Activated T-cell treated with anti-CD3 and anti-CD28 coated beads, Interleukin-2, amount 50 U/mL, for 4 hours (primary cell): ENCODE measurements around the gene NUCB2. TPM values are rescaled to one million over a fixed set of nuclear protein-coding genes. Genes with fewer than 3 reads are reported as not detected.
A peak's percentile ranks its signal among the peaks of the same experiment; 100 is the strongest.
"Not testable (repeated sequence)": the region's sequence is repeated elsewhere in the genome, so short reads cannot be mapped to it uniquely, and the experiment has no call there.

Experiments
- ATAC-seq, 2 donors: fragments of 200-7000 bp; cut with Tn5 transposase; one replicate each; pipeline ENCODE4 v1.10.0; 2021
- DNase-seq: peaks from one replicate; pipeline ENCODE4 v3.0.0-alpha.2; 2020
- H3K27me3 Mint-ChIP-seq: one replicate; pipeline ENCODE4 v1.8.0; 2021; ENCODE audit warnings: low read depth, mixed read lengths
- H3K36me3 Mint-ChIP-seq: one replicate; pipeline ENCODE4 v1.8.0; 2022; ENCODE audit warnings: mixed read lengths; ENCODE audit not compliant: insufficient read depth
- H3K4me1 Mint-ChIP-seq: one replicate; pipeline ENCODE4 v1.8.0; 2021; ENCODE audit warnings: low read depth, mixed read lengths
- H3K4me3 Mint-ChIP-seq: one replicate; pipeline ENCODE4 v1.8.0; 2021; ENCODE audit warnings: mild to moderate bottlenecking, moderate library complexity, mixed read lengths
- H3K9me3 Mint-ChIP-seq: one replicate; pipeline ENCODE4 v1.8.0; 2021; ENCODE audit warnings: mixed read lengths
- total RNA-seq, 3 donors: library from RNA; stranded (reverse); gene quantifications; one replicate each; pipeline ENCODE4 v1.2.1, GENCODE V29; 2021

The NUCB2 gene
- total RNA-seq: 10 to 100 TPM; 18.5 to 22.3 (median 19.6) TPM

GRCh38 chr11:17276236-17277023 lies at the start of gene NUCB2:
TSS of gene NUCB2 (plus strand) at chr11:17276739. CDS start at chr11:17295324, 18,585 bp downstream.
- H3K36me3 Mint-ChIP-seq: no peaks in the 10 kb centered on the region
- H3K9me3 Mint-ChIP-seq: no peaks in the 10 kb centered on the region
- peak within 1 kb of the TSS; percentile 81 for H3K4me3 Mint-ChIP-seq
- no peaks in the 10 kb centered on the region for H3K27me3 Mint-ChIP-seq
- peak; percentile 96 to 97 for ATAC-seq
- H3K4me1 Mint-ChIP-seq: peaks cover 37% of the 10 kb centered on the region
- peak; percentile 95 for DNase-seq

DNA sequence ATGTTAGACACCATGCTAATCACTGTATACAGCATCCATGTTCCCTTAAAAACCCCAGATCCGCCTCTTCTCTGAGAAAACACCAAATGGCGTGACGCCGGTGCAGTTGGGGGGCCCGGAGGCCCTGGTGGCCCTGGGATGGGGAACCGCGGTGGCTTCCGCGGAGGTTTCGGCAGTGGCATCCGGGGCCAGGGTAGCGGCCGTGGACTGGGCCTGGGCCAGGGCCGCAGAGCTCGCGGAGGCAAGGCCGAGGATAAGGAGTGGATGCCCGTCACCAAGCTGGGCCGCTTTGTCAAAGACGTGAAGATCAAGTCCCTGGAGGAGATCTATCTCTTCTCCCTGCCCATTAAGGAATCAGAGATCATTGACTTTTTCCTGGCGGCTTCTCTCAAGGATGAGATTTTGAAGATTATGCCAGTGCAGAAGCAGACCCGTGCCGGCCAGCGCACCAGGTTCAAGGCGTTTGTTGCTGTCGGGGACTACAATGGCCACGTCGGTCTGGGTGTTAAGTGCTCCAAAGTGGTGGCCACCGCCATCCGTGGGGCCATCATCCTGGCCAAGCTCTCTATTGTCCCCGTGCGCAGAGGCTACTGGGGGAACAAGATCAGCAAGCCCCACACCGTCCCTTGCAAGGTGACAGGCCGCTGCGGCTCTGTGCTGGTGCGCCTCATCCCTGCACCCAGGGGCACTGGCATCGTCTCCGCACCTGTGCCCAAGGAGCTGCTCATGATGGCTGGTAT lies 48.2 kb upstream of the NUCB2 start:
- not testable (repeated sequence) for H3K27me3 Mint-ChIP-seq, H3K36me3 Mint-ChIP-seq, ATAC-seq, DNase-seq, H3K9me3 Mint-ChIP-seq, H3K4me3 Mint-ChIP-seq
- H3K4me1 Mint-ChIP-seq: peaks cover 14% of the 10 kb centered on the region

GRCh38 chr11:17229481-17230152 lies 46.9 kb upstream of the NUCB2 start:
- Mint-ChIP-seq H3K4me1 (peaks cover 14% of the 10 kb centered on the region), H3K9me3 (no peaks in the 10 kb centered on the region), H3K4me3 (no peak overlapping the region), H3K36me3 (no peaks in the 10 kb centered on the region), H3K27me3 (peaks cover 7% of the 10 kb centered on the region)
- ATAC-seq (no peak), DNase-seq (no peak)

GRCh38 chr11:17230867-17231851 lies 45.4 kb upstream of the NUCB2 start:
- ATAC-seq (peak; percentile 93 to 94), DNase-seq (no peak)
- Mint-ChIP-seq H3K27me3 (peaks cover 7% of the 10 kb centered on the region), H3K36me3 (no peaks in the 10 kb centered on the region), H3K4me3 (no peak overlapping the region), H3K9me3 (no peaks in the 10 kb centered on the region), H3K4me1 (peaks cover 14% of the 10 kb centered on the region)

- Mint-ChIP-seq H3K36me3 (no peaks in the 10 kb centered on the region), H3K4me3 (no peak overlapping the region), H3K4me1 (peaks cover 14% of the 10 kb centered on the region), H3K27me3 (peaks cover 7% of the 10 kb centered on the region), H3K9me3 (no peaks in the 10 kb centered on the region)
- DNase-seq (no peak), ATAC-seq (no peak)
Observed at GRCh38 chr11:17233101-17233500, 43.4 kb upstream of the NUCB2 start.

DNA sequence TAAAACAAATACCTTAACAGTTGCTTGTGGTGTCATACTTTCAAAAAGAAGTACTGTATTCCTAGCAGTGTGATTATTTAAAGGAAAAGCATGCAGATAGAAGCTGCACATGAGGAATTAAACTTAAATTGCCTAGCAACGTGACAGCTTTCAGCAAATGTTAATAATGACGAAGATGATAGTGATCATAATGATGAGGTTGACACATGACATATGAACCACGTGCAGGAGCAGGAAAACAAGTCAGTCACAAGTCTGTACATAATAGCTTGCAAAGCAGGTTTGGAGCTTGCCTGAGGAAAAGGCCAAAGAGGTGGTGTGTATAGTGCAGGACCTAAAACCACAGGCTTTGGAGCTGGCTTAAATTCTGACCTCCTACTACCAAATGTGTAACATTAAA lies 38.2 kb upstream of the NUCB2 start:
- Mint-ChIP-seq H3K4me3 (no peak overlapping the region), H3K27me3 (peaks cover 8% of the 10 kb centered on the region), H3K9me3 (no peaks in the 10 kb centered on the region), H3K36me3 (no peaks in the 10 kb centered on the region), H3K4me1 (no peaks in the 10 kb centered on the region)
- ATAC-seq (no peak), DNase-seq (no peak)

- H3K4me3 Mint-ChIP-seq, DNase-seq, H3K27me3 Mint-ChIP-seq, ATAC-seq, H3K36me3 Mint-ChIP-seq, H3K4me1 Mint-ChIP-seq, H3K9me3 Mint-ChIP-seq: not testable (repeated sequence)
Observed at GRCh38 chr11:17239927-17240326, 36.6 kb upstream of the NUCB2 start.

GRCh38 chr11:17240780-17241179 lies 35.8 kb upstream of the NUCB2 start:
- H3K27me3 Mint-ChIP-seq: peaks cover 7% of the 10 kb centered on the region

DNA sequence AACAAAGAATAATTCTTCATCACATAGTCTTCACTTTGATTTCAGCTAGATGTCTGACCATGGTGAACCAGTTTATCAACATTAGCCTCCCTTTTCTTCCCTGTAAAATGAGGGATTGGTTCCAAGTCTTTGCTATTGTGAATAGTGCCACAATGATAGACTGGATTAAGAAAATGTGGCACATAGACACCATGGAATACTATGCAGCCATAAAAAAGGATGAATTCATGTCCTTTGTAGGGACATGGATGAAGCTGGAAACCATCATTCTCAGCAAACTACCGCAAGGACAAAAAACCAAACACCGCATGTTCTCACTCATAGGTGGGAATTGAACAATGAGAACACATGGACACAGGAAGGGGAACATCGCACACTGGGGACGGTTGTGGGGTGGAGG lies 33.6 kb upstream of the NUCB2 start:
- not testable (repeated sequence) for H3K27me3 Mint-ChIP-seq, H3K4me3 Mint-ChIP-seq, ATAC-seq, H3K9me3 Mint-ChIP-seq, DNase-seq, H3K4me1 Mint-ChIP-seq, H3K36me3 Mint-ChIP-seq

More at GRCh38 chr11:17240780-17241179, 35.8 kb upstream of the NUCB2 start:
- Mint-ChIP-seq H3K4me1 (peaks cover 3% of the 10 kb centered on the region), H3K36me3 (no peaks in the 10 kb centered on the region), H3K9me3 (no peaks in the 10 kb centered on the region), H3K4me3 (no peak overlapping the region)
- no peak for DNase-seq
- no peak for ATAC-seq

DNA sequence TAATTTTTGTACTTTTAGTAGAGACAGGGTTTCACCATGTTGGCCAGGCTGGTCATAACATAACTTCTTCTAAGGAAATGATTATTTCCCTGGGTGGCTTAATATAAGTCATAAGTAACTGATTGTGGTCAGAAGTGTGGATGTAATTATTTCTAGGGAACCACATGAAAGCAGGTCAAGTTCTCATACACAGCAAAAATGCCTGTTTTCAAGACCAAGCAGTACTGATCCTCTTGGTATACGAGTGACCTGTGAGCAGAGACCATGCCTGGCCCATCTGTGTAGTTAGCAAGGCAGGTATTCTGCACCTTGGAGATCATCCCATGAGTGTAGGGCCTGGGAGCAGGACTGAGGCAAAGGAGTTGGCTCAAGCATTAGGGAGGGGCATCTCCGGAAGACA lies 32.5 kb upstream of the NUCB2 start:
- ATAC-seq (peak; percentile 63 to 76), DNase-seq (no peak)
- no peak overlapping the region for H3K4me3 Mint-ChIP-seq
- H3K36me3 Mint-ChIP-seq: no peaks in the 10 kb centered on the region
- no peaks in the 10 kb centered on the region for H3K9me3 Mint-ChIP-seq
- H3K27me3 Mint-ChIP-seq: peaks cover 4% of the 10 kb centered on the region
- H3K4me1 Mint-ChIP-seq: peaks cover 3% of the 10 kb centered on the region

DNA sequence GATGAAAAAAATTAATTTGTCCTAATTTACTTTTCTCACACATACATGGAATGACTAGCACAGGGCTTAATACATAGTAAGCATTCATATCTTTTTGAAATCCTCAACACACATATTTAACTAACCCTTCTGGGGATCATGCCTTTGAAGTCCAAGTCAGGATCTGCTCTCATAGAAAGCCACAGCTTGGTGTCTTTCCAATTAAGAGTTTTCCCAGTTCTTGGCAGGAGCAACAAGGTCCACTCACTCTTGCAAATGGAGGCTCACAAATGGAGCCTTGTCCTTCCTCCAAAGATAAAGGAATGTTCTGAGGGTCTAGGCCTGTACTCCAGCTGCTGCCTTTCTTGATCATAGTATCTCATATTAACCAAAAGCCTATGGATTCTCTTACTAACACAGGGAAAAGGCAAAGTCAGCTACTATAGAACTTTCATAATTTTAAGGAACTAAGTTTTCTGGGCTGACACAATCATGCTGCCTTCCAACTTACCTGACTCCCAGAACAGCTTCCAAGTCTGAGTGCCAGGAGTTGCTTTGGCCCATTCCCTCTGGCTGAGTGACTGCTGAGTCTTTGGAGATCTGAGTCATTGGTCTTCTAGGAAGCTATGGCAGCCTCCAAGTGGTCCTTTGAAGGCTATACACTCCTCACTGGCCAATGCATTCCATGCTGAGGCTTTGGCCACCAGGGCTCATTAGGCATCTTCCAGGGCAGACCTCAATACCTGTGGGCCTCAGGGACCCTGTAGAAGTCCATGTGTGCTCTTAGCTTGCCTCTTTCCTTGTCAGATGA lies 25.8 kb upstream of the NUCB2 start:
- no peak overlapping the region for H3K4me3 Mint-ChIP-seq
- DNase-seq: no peak
- no peaks in the 10 kb centered on the region for H3K9me3 Mint-ChIP-seq
- H3K27me3 Mint-ChIP-seq: peaks cover 1% of the 10 kb centered on the region
- no peaks in the 10 kb centered on the region for H3K4me1 Mint-ChIP-seq
- H3K36me3 Mint-ChIP-seq: no peaks in the 10 kb centered on the region
- no peak for ATAC-seq

DNA sequence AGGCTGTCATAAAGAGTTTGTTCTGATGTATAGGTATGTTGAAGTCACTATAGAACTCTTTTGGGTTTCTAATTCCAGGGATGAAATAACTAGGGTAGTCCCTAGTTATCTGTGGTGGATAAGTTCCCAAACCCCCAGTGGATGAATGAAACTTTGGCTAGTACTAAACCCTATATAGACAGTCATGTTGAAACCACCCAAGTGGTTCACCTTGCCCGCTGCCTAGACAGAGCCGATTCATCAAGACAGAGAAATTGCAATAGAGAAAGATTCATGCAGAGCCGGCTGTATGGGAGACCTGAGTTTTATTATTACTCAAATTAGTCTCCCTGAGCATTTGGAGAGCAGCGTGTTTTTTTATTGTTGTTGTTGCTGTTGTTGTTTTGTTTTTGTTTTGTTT lies 23.8 kb upstream of the NUCB2 start:
- peaks cover 10% of the 10 kb centered on the region for H3K4me1 Mint-ChIP-seq
- peaks cover 1% of the 10 kb centered on the region for H3K27me3 Mint-ChIP-seq
- no peaks in the 10 kb centered on the region for H3K36me3 Mint-ChIP-seq
- ATAC-seq (no peak), DNase-seq (no peak)
- no peak overlapping the region for H3K4me3 Mint-ChIP-seq
- no peaks in the 10 kb centered on the region for H3K9me3 Mint-ChIP-seq

DNA sequence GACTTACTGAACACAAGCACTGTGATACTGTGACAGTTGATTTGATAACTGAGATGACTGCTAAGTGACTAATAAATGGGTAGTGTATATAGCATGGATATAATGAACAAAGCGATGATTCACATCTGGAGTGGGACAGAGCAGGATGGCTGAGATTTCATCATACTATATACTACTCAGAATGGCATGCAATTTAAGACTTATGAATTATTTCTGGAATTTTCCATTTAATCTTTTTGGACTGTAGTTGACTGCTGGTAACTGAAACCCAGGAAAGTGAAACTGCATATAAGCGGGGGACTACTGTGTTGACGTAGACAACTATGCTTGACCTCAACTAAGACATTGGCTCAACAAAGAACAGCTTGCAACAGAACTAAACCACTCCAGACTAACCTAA lies 20.0 kb upstream of the NUCB2 start:
- DNase-seq (no peak), ATAC-seq (peak; percentile 77 to 84)
- peaks cover 15% of the 10 kb centered on the region for H3K4me1 Mint-ChIP-seq
- H3K9me3 Mint-ChIP-seq: no peaks in the 10 kb centered on the region
- no peaks in the 10 kb centered on the region for H3K27me3 Mint-ChIP-seq
- H3K36me3 Mint-ChIP-seq: no peaks in the 10 kb centered on the region
- H3K4me3 Mint-ChIP-seq: no peak overlapping the region
